Measurements from ENCODE around the gene GLRX. TPM values are rescaled to one million over a fixed set of nuclear protein-coding genes. Genes with fewer than 3 reads are reported as not detected.

The GLRX gene
- total RNA-seq, 1 donor from 2014 or later: 88.4 TPM

GRCh38 chr5:95768731-95769130, 53.8 kb downstream of the GLRX start:
- no peak for ATAC-seq
- Histone ChIP-seq H3K27me3 (no peaks in the 10 kb centered on the region), H3K36me3 (peaks cover 12% of the 10 kb centered on the region), H3K4me1 (no peaks in the 10 kb centered on the region), H3K9me3 (no peaks in the 10 kb centered on the region), H3K27ac (no peak overlapping the region), H3K4me3 (no peak overlapping the region)
- intact Hi-C loops (cut with DNase I): no loop called here
- no peak for DNase-seq
- no peak for TF ChIP-seq CTCF (IDR thresholded peaks at IDR 0.05)

GRCh38 chr5:95763941-95764340, 58.6 kb downstream of the GLRX start:
- no peak for TF ChIP-seq CTCF (IDR thresholded peaks at IDR 0.05)
- H3K4me3 ChIP-seq: no peak overlapping the region
- no peaks in the 10 kb centered on the region for H3K9me3 ChIP-seq
- H3K4me1 ChIP-seq: peaks cover 22% of the 10 kb centered on the region
- H3K27me3 ChIP-seq: no peaks in the 10 kb centered on the region
- DNase-seq: no peak
- intact Hi-C loops (cut with DNase I): no loop called here
- H3K27ac ChIP-seq: no peak overlapping the region
- no peak for ATAC-seq
- H3K36me3 ChIP-seq: peaks cover 12% of the 10 kb centered on the region

Other genes starting within 250 kb of the GLRX start
- 0.49 TPM for gene GPR150, start 202.6 kb downstream of the GLRX start, total RNA-seq
- 3.7 TPM for gene RFESD, start 175.9 kb downstream of the GLRX start, total RNA-seq
- gene SPATA9, start 139.7 kb downstream of the GLRX start, total RNA-seq: not detected
- gene RHOBTB3, start 91.4 kb downstream of the GLRX start, total RNA-seq: 54.2 TPM
- 52.1 TPM for gene ELL2, start 139.1 kb upstream of the GLRX start, total RNA-seq

Data from upper lobe of right lung (tissue), 1 donor.